ENCODE measurements around the gene REP15.
"Not testable (repeated sequence)": the region's sequence is repeated elsewhere in the genome, so short reads cannot be mapped to it uniquely, and the experiment has no call there.

Gene REP15

DNA sequence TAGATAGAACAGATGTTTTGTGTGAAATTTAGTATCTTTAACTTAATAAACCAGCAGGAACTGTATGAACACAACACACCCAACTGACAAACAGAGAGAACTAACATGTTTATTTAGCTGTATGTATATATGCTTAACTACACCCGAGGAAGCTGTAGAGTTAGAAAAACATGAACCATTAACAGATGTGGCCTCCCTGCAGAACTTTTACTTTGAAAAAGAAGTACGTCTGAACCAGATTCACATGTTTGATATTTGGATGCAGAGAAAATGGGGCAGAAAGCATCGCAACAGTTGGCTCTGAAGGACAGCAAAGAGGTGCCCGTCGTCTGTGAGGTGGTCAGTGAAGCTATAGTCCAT lies at the start of gene REP15:
Gene REP15, plus strand, starts transcription at position 155 of the 360 bp plus-strand sequence. Its CDS starts 116 bp downstream, at position 271.
- DNase-seq, result no peak

DNA sequence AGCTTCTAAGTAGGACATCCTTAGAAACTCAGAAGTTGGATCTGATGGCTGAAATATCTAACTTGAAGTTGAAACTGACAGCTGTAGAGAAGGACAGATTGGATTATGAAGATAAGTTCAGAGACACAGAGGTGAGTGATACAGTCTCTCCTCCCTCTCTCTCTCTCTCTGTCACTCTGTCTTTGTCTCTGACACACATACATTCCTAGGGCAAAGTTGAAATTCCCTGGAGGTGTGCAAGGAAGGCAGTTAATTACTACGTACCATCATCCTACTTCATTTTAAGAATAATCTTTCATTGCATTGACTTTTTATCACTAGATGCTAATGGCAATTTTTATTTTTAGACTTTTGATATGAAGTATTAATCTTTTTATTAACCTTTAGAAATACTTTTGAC lies 46.2 kb upstream of the REP15 start:
- no peak for DNase-seq

DNA sequence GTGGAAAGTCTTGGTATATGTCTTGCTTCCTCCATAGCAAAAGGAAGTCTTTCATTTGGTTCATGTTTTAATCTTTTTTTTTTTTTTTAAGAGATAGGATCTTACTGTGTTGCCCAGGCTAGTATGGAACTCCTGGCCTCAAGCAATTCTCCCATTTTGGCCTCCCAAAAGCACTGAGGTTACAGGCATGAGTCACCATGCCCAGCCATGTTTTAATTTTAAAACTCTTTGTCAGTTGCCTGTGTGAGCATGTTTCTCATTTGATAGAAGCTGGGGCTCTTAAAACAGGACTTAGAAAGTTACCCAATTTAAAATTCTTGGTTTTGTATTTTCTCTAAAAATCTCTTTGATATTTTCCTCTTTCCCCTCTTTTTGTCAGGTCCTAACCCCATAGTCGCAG lies 45.0 kb upstream of the REP15 start:
- no peak for DNase-seq

GRCh38 chr12:27652174-27652763 lies 44.0 kb upstream of the REP15 start:
- DNase-seq, result peak; percentile 23 to 48

DNA sequence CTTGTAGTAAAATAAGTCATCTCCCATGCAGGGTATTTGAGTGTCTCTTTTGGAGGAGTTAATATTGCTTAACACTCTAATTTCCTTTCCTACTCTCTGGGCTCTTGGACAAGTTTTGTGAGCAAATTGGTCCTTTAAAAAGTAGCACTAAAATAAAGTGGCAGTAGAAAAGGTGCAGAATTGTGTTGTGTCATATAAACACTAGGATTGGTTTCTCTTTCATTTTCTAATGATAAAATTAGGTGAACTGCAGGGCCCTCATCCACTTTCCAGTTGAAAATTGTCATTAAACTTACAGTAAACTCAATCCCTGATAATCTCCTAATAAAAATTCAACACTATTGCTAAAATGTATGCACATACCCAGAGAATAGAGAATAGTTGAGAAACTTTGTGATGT lies 42.6 kb upstream of the REP15 start:
- DNase-seq, result no peak

DNA sequence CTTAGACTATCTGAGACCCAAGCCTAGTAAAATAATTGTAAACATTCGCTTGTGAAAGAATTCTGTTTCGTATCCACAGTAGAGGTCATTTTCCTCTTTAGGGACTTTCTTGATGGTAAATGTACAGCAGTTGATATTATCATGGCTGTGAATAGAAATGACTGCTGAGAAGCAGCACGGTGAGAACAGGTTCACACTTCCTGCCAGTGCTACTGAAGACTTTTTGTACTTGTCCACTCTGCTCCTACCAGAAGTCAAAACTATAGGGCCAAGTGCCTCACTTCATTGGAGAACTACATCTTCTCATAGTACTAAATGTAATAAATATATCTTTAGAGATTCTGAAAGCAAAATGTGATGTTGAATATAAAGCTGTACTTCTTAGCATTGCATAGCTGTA lies 40.8 kb upstream of the REP15 start:
- DNase-seq, result not testable (repeated sequence)

DNA sequence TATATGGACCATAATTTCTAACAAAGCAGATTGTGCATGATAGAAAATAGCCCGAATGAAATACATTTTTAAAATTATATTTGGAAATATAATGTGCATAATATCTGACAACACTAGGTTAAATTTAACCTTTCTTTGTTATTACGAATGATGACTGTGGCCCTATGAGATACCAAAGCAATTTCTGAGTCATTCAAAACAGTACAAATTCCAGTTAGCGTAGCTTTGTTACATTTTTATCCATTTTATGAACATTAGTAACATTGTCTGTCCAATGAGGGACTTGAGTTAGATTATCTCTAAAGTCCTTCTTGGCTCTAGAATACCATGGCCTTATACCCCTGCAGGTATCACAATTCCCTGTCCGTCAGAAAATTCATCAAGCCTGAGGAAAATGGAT lies 39.0 kb upstream of the REP15 start:
- DNase-seq, result no peak

- no peak for DNase-seq
Observed at GRCh38 chr12:27665704-27666103, 30.5 kb upstream of the REP15 start.

DNA sequence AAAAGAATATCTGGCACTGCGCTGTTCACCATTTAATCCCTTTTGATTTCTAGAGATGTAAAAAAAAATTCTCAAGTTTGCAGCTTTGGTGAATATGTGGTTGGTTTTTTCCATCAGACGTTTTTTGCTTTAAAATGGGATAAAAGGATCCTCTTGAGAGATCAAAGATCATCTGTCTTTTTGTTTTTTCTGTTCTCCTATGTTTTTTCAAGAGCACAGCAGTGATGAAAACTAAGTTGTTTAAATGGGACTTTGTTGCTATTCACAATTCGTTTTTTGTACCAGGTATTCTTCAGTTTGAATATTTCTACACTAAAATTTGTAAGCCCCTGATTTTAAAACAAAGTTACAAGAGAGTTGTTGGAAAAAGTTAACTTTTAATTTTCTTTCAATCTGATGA lies 29.7 kb upstream of the REP15 start:
- no peak for DNase-seq

DNA sequence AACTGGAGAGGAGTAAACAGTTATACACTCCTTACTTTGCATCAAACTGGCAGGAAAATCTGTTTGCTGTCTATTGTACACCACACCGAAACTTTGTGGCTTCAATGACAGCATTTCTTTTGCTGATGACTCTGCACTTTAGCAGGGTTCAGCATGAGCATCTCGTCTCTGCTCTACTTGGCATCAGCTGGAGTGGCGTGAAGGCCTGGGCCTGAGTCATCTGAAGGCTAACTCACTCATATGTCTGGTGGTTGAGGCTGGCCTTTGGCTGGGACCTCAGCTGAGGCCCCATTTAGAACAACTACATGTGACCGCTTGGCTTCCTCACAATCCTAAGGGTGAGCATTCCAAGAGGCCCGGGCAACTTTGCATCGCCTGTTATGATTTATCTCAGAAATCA lies 28.7 kb upstream of the REP15 start:
- no peak for DNase-seq

GRCh38 chr12:27672051-27672450 lies 24.2 kb upstream of the REP15 start:
- DNase-seq, result no peak

GRCh38 chr12:27672643-27673042 lies 23.6 kb upstream of the REP15 start:
- DNase-seq, result no peak

GRCh38 chr12:27673101-27673718 lies 23.0 kb upstream of the REP15 start:
- DNase-seq, result no peak

DNA sequence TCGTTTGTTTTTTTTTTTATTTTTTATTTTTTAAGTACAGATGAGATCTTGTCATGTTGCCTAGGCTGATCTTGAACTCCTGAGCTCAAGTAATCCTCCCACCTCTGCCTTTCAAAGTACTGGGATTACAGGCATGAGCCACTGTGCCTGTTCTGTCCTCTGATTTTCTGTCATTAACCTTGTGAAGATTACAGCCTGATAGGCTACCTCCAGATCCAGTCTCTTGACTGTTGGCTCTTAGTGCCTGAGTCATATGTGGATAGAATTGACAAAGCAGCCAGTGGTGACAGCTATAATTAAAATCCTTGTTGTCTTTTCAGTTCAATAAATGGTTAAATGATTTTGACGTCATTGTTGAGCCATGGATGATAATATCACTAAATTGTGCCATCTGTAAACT lies 21.3 kb upstream of the REP15 start:
- DNase-seq, result no peak

- DNase-seq, result no peak
Observed at GRCh38 chr12:27680619-27681018, 15.6 kb upstream of the REP15 start.

DNA sequence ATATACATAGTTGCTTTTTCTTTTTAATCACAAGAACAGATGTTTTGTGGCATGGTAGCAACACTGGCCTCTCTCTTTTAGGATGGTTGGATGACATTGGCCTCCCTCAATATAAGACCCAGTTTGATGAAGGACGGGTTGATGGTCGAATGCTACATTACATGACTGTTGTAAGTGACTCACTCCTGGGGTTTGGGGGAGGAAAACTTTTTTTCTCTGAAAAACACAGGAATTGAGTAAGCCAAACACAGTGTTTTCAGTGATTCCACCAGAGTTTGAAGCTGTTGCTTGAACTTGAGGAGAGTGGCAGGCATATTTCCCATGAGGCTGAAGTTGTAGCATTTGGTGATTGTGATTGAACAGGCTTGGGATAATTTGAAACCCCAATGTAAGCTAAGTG lies 13.7 kb upstream of the REP15 start:
- DNase-seq, result no peak

- DNase-seq, result no peak
Observed at GRCh38 chr12:27685274-27685673, 11.0 kb upstream of the REP15 start.

DNA sequence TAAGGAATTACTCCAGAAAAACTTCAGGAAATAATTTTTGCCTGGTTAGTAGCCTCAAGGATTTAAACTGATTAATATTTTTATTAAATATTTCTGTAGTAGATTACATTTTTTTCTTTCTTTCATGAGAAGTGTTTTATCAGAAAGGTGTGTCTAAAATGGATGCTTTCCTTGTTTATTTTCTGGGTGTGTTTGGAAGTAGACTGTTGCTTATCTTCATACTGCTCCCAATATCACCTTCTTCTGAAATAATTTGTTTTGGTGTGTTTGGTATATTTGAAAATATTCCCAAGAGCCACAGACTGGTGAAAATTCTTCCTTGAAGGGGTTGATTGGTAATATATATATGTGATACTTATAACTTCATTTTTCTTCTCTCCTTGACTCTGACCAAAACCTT lies 10.1 kb upstream of the REP15 start:
- no peak for DNase-seq

DNA sequence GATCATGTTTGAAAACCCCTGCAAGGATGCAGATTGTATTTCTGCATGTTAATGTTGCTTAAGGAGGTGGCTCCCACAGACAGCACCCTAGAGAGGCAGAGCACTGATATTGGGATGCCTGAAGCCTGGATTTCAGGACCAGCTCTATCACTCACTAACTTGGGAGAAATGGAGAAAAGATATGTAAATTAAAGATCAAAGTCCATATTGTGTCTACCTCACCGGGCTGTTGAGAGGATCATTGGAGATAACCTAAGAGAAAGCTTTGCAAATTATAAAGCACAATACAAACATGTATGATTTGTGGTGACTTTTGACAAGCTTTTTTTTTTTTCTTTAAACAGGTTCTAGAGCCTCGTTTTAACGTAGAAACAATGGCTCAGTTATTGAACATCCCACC lies 7.6 kb upstream of the REP15 start:
- no peak for DNase-seq

GRCh38 chr12:27689558-27690180 lies 6.6 kb upstream of the REP15 start:
- DNase-seq, result no peak

GRCh38 chr12:27693403-27693802 lies 2.8 kb upstream of the REP15 start:
- DNase-seq, result no peak

- DNase-seq, result no peak
Observed at GRCh38 chr12:27695556-27696292, 523 bp upstream of the REP15 start.

GRCh38 chr12:27696864-27697564 lies 767 bp downstream of the REP15 start:
- DNase-seq, result no peak

Measured in activated CD4-positive, alpha-beta T cell treated with anti-CD3 and anti-CD28 coated beads for 4 hours (primary cell).